Erythroblast (primary cell): ENCODE data around the gene PCYT2.

Source experiments
- DNase-seq, 2 experiments: peaks; one replicate each; lab custom pipeline; 2025; lab: John Stamatoyannopoulos, UW
- GATA1 ChIP-seq: IDR thresholded peaks from 2 replicates; pipeline ENCODE4 v1.6.1; 2011; ENCODE audit warnings: low read depth, mild to moderate bottlenecking, control low read depth, low read length, moderate library complexity
- POLR2A ChIP-seq: IDR thresholded peaks from 2 replicates; pipeline ENCODE4 v1.6.1; 2011; ENCODE audit warnings: mild to moderate bottlenecking, low read length

PCYT2 gene

GRCh38 chr17:81867170-81867990 lies 43.8 kb downstream of the PCYT2 start:
- DNase-seq: no peak
- TF ChIP-seq GATA1 (no peak), POLR2A (peak; percentile 58)

DNA sequence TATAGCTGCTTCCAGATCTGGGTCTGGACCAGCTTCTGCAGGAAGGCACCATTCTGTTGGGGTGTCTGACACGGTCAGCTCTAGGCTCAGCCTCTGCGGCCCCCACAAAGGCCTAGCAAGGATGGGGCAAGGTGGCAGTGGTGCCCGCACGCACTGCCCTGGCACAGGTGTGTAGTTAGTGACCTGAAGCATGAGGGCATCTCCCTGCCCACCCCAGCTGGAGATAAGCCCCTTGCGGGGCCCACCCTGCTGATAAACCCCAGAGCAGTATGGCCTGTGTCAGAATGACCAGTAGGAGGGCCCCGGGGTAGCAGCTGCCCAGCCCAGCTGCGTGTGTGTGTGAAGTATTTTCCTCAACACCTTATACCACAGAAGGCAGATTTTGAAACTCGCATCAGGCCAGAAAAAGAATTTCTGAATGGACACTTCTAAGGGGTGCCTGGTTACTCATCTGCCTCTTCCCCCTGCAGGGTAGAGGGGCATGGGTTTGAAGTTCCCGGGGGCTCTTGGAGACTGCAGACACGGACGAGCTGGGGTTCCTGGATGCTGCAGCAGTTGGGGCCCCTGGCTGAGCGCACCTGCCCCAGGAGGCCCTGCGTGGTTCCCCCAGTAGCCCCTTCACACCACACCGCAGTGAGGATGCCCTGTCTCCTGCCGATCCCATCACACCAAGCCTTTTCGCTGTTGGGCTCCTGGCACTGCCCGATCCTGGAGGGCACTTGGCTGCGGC lies 44.6 kb downstream of the PCYT2 start:
- peak in 1 of 2 experiments; percentile 38 for DNase-seq

DNA sequence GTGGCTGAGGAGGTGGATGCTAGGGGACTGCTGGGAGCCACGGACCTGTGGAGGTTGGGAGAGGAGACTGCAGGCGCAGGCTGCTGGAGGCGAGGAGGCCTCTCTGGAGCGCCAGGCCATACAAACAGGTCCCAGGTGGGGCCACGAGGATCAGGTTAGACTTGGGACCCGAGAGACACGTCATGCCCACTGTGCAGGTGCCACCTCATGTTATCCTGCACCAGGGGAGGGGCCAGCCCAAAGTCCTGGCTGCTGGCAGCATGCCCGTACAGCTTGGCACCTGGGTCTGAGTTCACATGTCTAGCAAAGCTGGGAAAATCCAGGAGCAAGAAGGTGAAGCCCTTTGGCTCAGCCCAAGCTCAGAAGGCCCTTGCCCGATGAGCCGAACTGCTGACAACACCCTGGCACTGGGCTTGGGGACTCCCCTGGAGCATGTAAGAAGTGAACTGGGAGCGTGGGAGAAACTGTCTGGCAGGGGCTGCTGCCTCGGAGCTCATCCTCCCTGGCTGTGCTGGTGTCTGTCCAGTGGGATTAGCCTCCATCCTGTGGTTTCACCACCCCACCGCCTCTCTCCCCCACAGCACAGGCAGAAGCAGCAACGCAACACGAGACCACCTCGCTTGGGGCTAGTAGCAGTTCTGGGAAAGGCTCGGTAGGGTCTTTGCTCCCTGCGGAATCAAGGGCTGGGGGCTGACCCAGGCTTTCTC lies 45.3 kb downstream of the PCYT2 start:
- DNase-seq: no peak
- TF ChIP-seq GATA1 (no peak), POLR2A (no peak)

More for the DNA sequence above, 44.6 kb downstream of the PCYT2 start:
- TF ChIP-seq GATA1 (no peak), POLR2A (no peak)

DNA sequence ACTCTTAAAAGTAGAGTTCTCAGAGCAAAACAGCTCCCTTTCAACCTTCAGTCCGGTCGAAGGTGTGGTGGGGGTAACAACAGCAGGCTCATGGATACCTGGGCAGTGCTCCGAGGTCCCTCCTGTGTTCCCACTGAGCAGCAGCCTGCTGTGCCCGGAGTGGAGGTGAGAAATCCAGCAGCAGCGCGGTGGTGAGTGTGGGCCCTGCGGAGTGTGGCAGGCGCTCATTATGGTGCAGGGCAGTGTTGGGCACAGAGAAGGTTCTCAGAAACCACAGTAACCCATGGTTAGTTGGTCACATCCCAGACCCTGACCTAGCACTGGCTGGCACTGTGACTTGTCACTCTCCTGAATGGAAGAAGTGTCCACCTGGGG lies 45.9 kb downstream of the PCYT2 start:
- DNase-seq: no peak
- TF ChIP-seq GATA1 (no peak), POLR2A (no peak)

- DNase-seq: no peak
- TF ChIP-seq GATA1: no peak
- TF ChIP-seq POLR2A: peak; percentile 19
Measured at GRCh38 chr17:81863833-81864768, 47.1 kb downstream of the PCYT2 start.

DNA sequence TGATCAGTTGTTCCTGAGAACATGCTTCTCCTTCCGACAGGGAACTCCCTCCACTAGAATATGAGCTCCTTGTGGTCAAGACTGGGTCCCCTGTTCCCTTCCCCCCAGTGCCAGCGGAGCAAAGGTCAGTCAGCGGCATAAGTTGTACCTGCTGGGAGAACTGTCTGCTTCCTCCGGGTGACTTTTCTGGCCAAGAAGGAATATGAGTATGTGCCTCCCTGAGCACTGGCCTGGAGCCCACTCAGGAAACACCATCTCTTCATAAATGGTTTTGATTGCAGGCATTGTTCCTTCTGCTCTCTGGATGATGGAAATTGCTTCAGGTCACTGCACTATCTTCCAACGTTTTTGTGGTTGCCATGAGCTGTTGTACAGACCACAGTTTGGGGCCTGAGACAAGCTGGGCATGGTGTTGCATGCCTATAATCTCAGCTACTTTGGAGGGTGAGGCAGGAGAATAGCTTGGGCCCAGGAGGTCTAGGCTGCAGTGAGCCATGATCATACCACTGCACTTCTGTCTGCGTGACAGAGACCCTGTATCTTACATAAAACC lies 48.0 kb downstream of the PCYT2 start:
- DNase-seq: no peak
- no peak for TF ChIP-seq GATA1
- TF ChIP-seq POLR2A: no peak

DNA sequence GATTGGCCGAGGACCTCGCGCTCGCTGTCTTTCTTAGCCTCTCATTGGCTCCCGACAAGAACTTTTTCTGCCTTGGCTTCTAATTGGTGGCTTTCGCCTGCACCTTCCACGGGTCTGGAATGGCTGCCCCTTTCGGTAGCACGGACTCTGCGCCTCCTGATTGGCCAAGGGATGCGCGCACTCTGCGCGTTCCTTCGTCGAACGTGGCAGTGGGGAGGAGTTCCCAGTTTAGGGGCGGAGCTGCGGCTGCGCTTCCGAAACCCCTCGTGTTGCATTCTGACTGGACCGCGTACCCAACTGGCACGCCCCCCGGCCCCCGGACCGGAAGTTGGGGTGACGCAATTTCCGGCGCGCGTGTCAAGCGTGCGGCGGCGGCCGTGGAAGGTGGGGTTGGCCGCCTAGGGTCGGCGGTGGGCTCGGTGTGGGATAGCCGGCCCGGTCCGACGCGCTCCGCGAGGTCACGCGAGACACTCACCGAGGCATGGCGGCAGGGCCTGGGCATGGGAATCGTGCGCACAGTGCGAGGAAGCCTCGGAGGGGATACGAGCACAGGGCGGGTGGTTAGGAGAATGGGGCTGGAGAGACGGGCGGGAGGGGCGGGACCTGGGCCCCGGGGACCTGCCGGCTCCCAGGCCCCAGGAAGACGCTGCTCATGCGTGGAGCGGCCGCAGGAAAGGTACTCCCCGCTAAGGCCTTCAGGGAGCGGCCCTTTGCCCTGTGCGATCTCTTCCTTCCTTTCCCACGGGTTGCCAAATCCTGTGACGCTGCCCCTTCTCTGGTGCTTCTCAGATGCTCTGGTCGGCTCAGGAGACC lies 50.2 kb downstream of the PCYT2 start:
- DNase-seq: peak; percentile 100
- TF ChIP-seq POLR2A (peak; percentile 84), GATA1 (no peak)

DNA sequence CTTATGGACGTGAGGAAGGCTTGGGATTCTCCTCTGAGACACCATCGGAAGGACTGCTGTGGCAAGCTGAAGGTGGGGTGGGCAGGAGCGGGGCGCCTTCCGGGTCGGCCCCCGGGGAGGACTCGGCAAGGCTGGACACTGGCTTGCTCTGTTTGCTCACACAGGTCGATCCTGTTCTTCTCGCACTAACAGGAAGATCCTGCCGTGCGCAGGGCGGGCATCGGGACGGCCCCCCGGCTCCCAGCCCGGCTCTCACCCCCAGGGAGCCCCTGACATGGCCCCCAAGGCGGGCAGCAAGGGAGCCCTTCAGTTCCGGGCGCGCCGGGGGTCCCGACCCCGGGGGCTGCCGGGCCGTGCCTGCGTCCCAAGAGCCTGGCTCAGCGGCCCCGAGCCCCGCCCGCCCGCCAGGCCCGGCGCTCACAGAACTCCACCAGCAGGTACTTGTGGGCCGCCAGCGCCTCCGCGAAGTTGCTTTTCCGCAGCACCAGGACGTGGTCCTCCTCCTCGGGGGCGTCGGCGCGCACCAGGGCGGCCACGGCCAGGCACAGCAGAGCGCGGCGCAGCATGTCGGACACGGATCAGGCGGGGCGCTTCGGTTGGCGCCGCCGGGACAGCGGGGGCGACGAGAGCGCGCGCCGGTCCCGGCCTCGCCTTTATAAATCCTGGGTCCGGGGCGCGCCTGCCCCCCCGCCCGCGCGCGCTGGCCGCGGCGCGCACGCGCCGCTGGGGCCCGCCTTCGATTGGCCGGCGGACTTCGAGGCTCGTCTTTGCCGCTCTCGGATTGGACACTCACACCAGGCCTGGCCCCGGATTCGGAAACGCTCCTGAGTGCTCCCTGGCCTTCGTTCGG lies 51.1 kb downstream of the PCYT2 start, which contains the start of gene P4HB:
TSS of gene P4HB (minus strand) at position 630 of the 850 bp plus-strand sequence. CDS start at position 566, 64 bp downstream.
- no peak for TF ChIP-seq GATA1
- TF ChIP-seq POLR2A: peak; percentile 61
- peak in 1 of 2 experiments; percentile 71 for DNase-seq

DNA sequence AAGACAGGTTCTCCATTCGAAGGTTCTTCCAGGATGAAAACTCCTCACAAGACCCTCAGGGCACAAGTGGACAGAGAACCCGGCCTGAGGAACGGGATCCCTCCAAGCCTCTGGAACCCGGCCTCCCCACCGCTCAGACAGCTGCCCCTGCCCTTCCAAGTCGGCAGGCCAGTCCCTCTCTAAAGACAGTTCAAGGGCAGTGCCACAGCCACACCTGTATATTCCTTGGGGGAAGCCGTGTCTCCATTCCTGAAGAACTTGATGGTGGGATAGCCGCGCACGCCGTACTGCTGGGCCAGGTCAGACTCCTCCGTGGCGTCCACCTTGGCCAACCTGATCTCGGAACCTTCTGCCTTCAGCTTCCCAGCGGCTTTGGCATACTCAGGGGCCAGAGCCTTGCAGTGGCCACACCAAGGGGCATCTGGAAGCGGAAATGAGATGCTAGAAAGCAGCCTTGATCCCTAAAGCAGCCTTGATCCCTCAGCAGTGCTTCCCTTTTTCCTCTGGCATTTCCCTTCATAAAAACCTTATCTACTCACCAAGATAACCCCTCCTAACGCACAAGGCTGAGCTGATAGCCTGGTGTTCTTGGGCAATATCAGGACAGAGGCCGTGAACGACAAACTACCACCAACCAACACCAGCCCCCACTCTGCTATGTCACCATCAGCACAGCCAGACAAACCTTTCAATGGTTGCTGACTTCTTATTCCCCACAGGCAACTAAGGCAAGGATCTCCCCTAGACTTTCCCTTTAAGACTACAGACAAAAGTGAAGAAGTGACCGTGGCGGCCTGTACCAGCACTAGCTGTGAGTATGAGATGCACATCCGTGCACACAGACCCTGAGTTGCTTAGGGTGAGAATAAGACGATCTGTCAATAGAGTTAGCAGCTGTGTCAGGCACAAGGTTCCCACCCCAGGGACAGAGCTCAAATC lies 52.0 kb downstream of the PCYT2 start:
- DNase-seq: peak; percentile 76 to 83
- TF ChIP-seq POLR2A (peak; percentile 22), GATA1 (no peak)

- no peak for DNase-seq
Measured at GRCh38 chr17:81858170-81858966, 52.8 kb downstream of the PCYT2 start.

More at GRCh38 chr17:81858170-81858966, 52.8 kb downstream of the PCYT2 start:
- TF ChIP-seq GATA1 (no peak), POLR2A (no peak)
